IMR-90 (cell line): ENCODE results near the gene SNX11. TPM values are rescaled to one million over a fixed set of nuclear protein-coding genes. Genes with fewer than 3 reads are reported as not detected.

Source experiments
- ATAC-seq: fragments of 200-7000 bp; cut with Tn5 transposase; 2 replicates; pipeline ENCODE4 v1.9.1; 2020; ENCODE audit warnings: low read depth, mild to moderate bottlenecking, moderate library complexity
- BruUV-seq: library from RNA; stranded (reverse); fragments of 400-500 nt; replicated peaks from 2 replicates; lab custom pipeline; 2021; lab: Mats Ljungman, UMichigan
- CTCF ChIA-PET: fragments of 300-600 bp; formaldehyde crosslinking; extraction: SDS; loops from one replicate; lab custom pipeline; 2021; ENCODE audit warnings: antibody characterized with exemption; lab: Yijun Ruan, JAX
- POLR2A ChIA-PET: fragments of 300-600 bp; sonication (Branson Sonifier 250); formaldehyde crosslinking; loops from one replicate; lab custom pipeline; 2022; ENCODE audit warnings: antibody characterized with exemption; ENCODE audit not compliant: unreplicated experiment; lab: Charles Lee
- DNase-seq: peaks from one replicate; pipeline ENCODE4 v3.0.0; 2013
- H2AFZ ChIP-seq: replicated peaks from 2 replicates; pipeline ENCODE3; 2013; ENCODE audit warnings: low read length, mild to moderate bottlenecking; ENCODE audit not compliant: poor library complexity
- H2AK5ac ChIP-seq: 2 replicates; pipeline ENCODE4 v1.6.1; 2013; ENCODE audit warnings: low read depth, low read length, inconsistent platforms
- H2AK9ac ChIP-seq: replicated peaks from 2 replicates; pipeline ENCODE3; 2013; ENCODE audit warnings: mild to moderate bottlenecking, low read depth, low read length, moderate library complexity; ENCODE audit not compliant: poor library complexity
- H2BK120ac ChIP-seq: 2 replicates; pipeline ENCODE4 v1.6.1; 2013; ENCODE audit warnings: low read depth, low read length, inconsistent platforms
- H2BK15ac ChIP-seq: 3 replicates; pipeline ENCODE4 v1.6.1; 2013; ENCODE audit warnings: low read depth, low read length, inconsistent platforms
- H2BK20ac ChIP-seq: 2 replicates; pipeline ENCODE4 v1.6.1; 2013; ENCODE audit warnings: low read depth, mild to moderate bottlenecking, inconsistent platforms, low read length, moderate library complexity
- H2BK5ac ChIP-seq: 2 replicates; pipeline ENCODE4 v1.6.1; 2013; ENCODE audit warnings: mild to moderate bottlenecking, low read depth, low read length, inconsistent platforms; ENCODE audit not compliant: poor library complexity, severe bottlenecking
- H3K14ac ChIP-seq: replicated peaks from 2 replicates; pipeline ENCODE4 v1.6.1; 2013; ENCODE audit warnings: low read depth, low read length, inconsistent platforms
- H3K18ac ChIP-seq: 2 replicates; pipeline ENCODE4 v1.6.1; 2013; ENCODE audit warnings: low read depth, low read length, control low read depth
- H3K23ac ChIP-seq: 2 replicates; pipeline ENCODE4 v1.6.1; 2013; ENCODE audit warnings: low read depth, low read length, inconsistent platforms
- H3K27ac ChIP-seq: 2 replicates; pipeline ENCODE4 v1.5.1; 2013; ENCODE audit warnings: mild to moderate bottlenecking, control low read depth, low read length; ENCODE audit not compliant: insufficient read depth
- H3K27me3 ChIP-seq: 2 replicates; pipeline ENCODE4 v1.6.1; 2013; ENCODE audit warnings: low read length; ENCODE audit not compliant: control insufficient read depth, insufficient read depth
- H3K36me3 ChIP-seq: 2 replicates; pipeline ENCODE4 v1.6.1; 2013; ENCODE audit warnings: low read length, mixed read lengths; ENCODE audit not compliant: control insufficient read depth, insufficient read depth
- H3K4ac ChIP-seq: 2 replicates; pipeline ENCODE4 v1.6.1; 2013; ENCODE audit warnings: low read depth, low read length, inconsistent platforms
- H3K4me1 ChIP-seq: 2 replicates; pipeline ENCODE4 v1.6.1; 2013; ENCODE audit warnings: low read length, mixed read lengths; ENCODE audit not compliant: control insufficient read depth, insufficient read depth
- H3K4me2 ChIP-seq: 2 replicates; pipeline ENCODE4 v1.6.1; 2013; ENCODE audit warnings: low read depth, mild to moderate bottlenecking, control low read depth, low read length, moderate library complexity
- H3K4me3 ChIP-seq: 2 replicates; pipeline ENCODE4 v1.5.1; 2013; ENCODE audit warnings: low read depth, mild to moderate bottlenecking, control low read depth, low read length, moderate library complexity; ENCODE audit not compliant: insufficient read depth
- H3K56ac ChIP-seq: 2 replicates; pipeline ENCODE4 v1.6.1; 2013; ENCODE audit warnings: low read length, inconsistent platforms; ENCODE audit not compliant: insufficient read depth; ENCODE audit errors: extremely low read depth
- H3K79me1 ChIP-seq, 2 experiments: 2 replicates each; pipeline ENCODE4 v1.6.1; 2013; ENCODE audit warnings: low read length in 2 of 2, inconsistent platforms in 1 of 2, low read depth in 1 of 2
- H3K9ac ChIP-seq: 2 replicates; pipeline ENCODE4 v1.6.1; 2013; ENCODE audit warnings: low read depth, low read length, control low read depth
- H3K9me1 ChIP-seq: 2 replicates; pipeline ENCODE4 v1.6.1; 2013; ENCODE audit warnings: low read length, inconsistent platforms; ENCODE audit not compliant: insufficient read depth
- H3K9me3 ChIP-seq: 2 replicates; pipeline ENCODE4 v1.6.1; 2013; ENCODE audit warnings: low read length; ENCODE audit not compliant: control insufficient read depth, insufficient read depth
- H4K20me1 ChIP-seq: 2 replicates; pipeline ENCODE4 v1.6.1; 2013; ENCODE audit warnings: low read length, inconsistent platforms; ENCODE audit not compliant: insufficient read depth
- H4K5ac ChIP-seq: 2 replicates; pipeline ENCODE4 v1.6.1; 2013; ENCODE audit warnings: mild to moderate bottlenecking, low read depth, low read length, control low read depth
- H4K8ac ChIP-seq, 2 experiments: 2 replicates each; pipeline ENCODE4 v1.6.1; 2013; ENCODE audit warnings: low read depth in 2 of 2, low read length in 2 of 2, control low read depth in 1 of 2, inconsistent platforms in 1 of 2
- H4K91ac ChIP-seq: 2 replicates; pipeline ENCODE4 v1.6.1; 2013; ENCODE audit warnings: low read depth, low read length, inconsistent platforms; ENCODE audit not compliant: insufficient read depth
- CEBPB ChIP-seq: IDR thresholded peaks from 2 replicates; pipeline ENCODE4 v1.6.1; 2012; ENCODE audit warnings: low read depth, low read length, improper control_type of control experiment
- CHD1 ChIP-seq: IDR thresholded peaks from 2 replicates; pipeline ENCODE4 v1.6.1; 2012; ENCODE audit warnings: low read depth, low read length, improper control_type of control experiment
- CTCF ChIP-seq: conservative IDR thresholded peaks from 2 replicates; pipeline ENCODE4 v1.5.1; 2012; ENCODE audit warnings: mild to moderate bottlenecking, low read depth, low read length, improper control_type of control experiment
- MXI1 ChIP-seq: IDR thresholded peaks from 2 replicates; pipeline ENCODE4 v1.6.1; 2012; ENCODE audit warnings: low read depth, mild to moderate bottlenecking, low read length, moderate library complexity, borderline replicate concordance
- NFE2L2 ChIP-seq: fragments of 150-350 bp; IDR thresholded peaks from 2 replicates; pipeline ENCODE4 v1.6.1; 2016; ENCODE audit warnings: low read depth, mild to moderate bottlenecking, low read length
- SMC3 ChIP-seq: fragments of 150-350 bp; IDR thresholded peaks from 2 replicates; pipeline ENCODE4 v1.6.1; 2016; ENCODE audit warnings: low read depth, mild to moderate bottlenecking, antibody characterized with exemption, low read length, moderate library complexity
- USF2 ChIP-seq: fragments of 150-350 bp; IDR thresholded peaks from 2 replicates; pipeline ENCODE4 v1.6.1; 2017; ENCODE audit warnings: mild to moderate bottlenecking, antibody characterized with exemption, low read length, low read depth
- WGBS, 2 experiments: methylation state at CpG; one replicate each; pipeline versions ENCODE4 v1.1.5 to v1.1.7; 2013; ENCODE audit warnings: missing lambda C conversion rate in 2 of 2; ENCODE audit not compliant: insufficient read length in 1 of 2; ENCODE audit errors: extremely low coverage in 2 of 2; 5-methylcytosine and 5-hydroxymethylcytosine counted together
- dilution Hi-C: fragments of 300-500 bp; cut with HindIII; formaldehyde crosslinking; loops from one replicate; pipeline ENCODE4 v1.14.3; 2018; ENCODE audit warnings: low sequenced_read_pairs; ENCODE audit not compliant: unreplicated experiment
- in situ Hi-C: fragments of 300-500 bp; cut with MboI; formaldehyde crosslinking; loops from 3 replicates; pipeline ENCODE4 v1.14.3; 2019; ENCODE audit warnings: low sequenced_read_pairs, inconsistent platforms, mixed read lengths
- intact Hi-C: fragments of 100-400 bp; cut with micrococcal nuclease; formaldehyde crosslinking; loops from 2 replicates; pipeline ENCODE4 v1.10.0; 2022
- polyA plus RNA-seq, 3 experiments: library from polyadenylated mRNA; depleted of rRNA; stranded (reverse); fragments of >200 nt; gene quantifications; 2 replicates each; pipeline ENCODE4 v1.2.3, GENCODE V29; 2012; ENCODE audit warnings: low replicate concordance in 1 of 3
- total RNA-seq: library from RNA; depleted of rRNA; stranded (reverse); fragments of >200 nt; gene quantifications from 2 replicates; pipeline ENCODE4 v1.2.3, GENCODE V29; 2012

SNX11 gene
- total and polyA plus RNA-seq, 2 of the 4 experiments (the other 2 are of a cell fraction) = 14.7 to 16.9 TPM

- Histone ChIP-seq H4K20me1 (0 out of 2 replicates have a peak, but pooled peaks cover 3% of the 10 kb centered on the region), H3K9me3 (no peaks in the 10 kb centered on the region; the same call in 1 of the 2 replicates), H3K27me3 (peaks cover 80% of the 10 kb centered on the region), H3K9ac (no peak overlapping the region), H3K36me3 (no peaks in the 10 kb centered on the region), H3K56ac (no peak overlapping the region), H3K4me2 (no peak overlapping the region), H3K23ac (no peak overlapping the region), H3K9me1 (no peaks in the 10 kb centered on the region), H3K4ac (no peak overlapping the region), H3K4me1 (no peaks in the 10 kb centered on the region), H2AK9ac (no peak overlapping the region), H3K27ac (no peak overlapping the region), H2BK120ac (no peak overlapping the region), H2BK20ac (no peak overlapping the region), H2BK5ac (no peak overlapping the region), H4K5ac (no peak overlapping the region), H2AK5ac (no peak overlapping the region), H4K8ac (no peak overlapping the region), H3K4me3 (no peak overlapping the region), H3K79me1 (no peaks in the 10 kb centered on the region), H2AFZ (no peak overlapping the region), H3K14ac (no peak overlapping the region), H4K91ac (no peak overlapping the region), H2BK15ac (no peak overlapping the region), H3K18ac (no peak overlapping the region)
- in situ Hi-C loops (no loop called here), dilution Hi-C loops (no loop called here), intact Hi-C loops (no loop called here)
- POLR2A ChIA-PET = no interaction called here
- TF ChIP-seq CEBPB (no peak), USF2 (no peak), NFE2L2 (no peak), MXI1 (no peak), SMC3 (no peak), CTCF (no peak), CHD1 (no peak)
- ATAC-seq (no peak), DNase-seq (no peak)
- no TSS peak for BruUV-seq
- WGBS, 2 experiments = no CpG with 5 or more reads among the region's 4 CpGs
- CTCF ChIA-PET = interaction anchor here (1.1 kb wide), 1 partner anchor 16 kb away, joined by 3 read pairs; no protein-coding TSS in a partner anchor
Measured at GRCh38 chr17:48149787-48150463, 42.4 kb downstream of the SNX11 start.
